Activated B cell treated with CpG ODN at 0.5 μM for 24 hours (primary cell): ENCODE results near the gene PMEPA1. TPM values are rescaled to one million over a fixed set of nuclear protein-coding genes. Genes with fewer than 3 reads are reported as not detected.

Experiments used
- ATAC-seq: fragments of 200-7000 bp; cut with Tn5 transposase; one replicate; pipeline ENCODE4 v1.10.0; 2021; ENCODE audit warnings: low read depth, mild to moderate bottlenecking, moderate library complexity
- CTCF ChIA-PET: fragments of 350-600 bp; sonication (Branson Sonifier 250); formaldehyde crosslinking; loops from one replicate; lab custom pipeline; 2021; ENCODE audit warnings: antibody characterized with exemption; lab: Charles Lee
- POLR2A ChIA-PET: fragments of 350-600 bp; sonication (Branson Sonifier 250); formaldehyde crosslinking; loops from one replicate; lab custom pipeline; 2021; ENCODE audit warnings: antibody characterized with exemption; lab: Charles Lee
- DNase-seq: peaks from one replicate; pipeline ENCODE4 v3.0.0; 2022
- H3K27ac Mint-ChIP-seq: one replicate; pipeline ENCODE4 v1.8.0; 2020; ENCODE audit warnings: mixed read lengths
- H3K27me3 Mint-ChIP-seq: one replicate; pipeline ENCODE4 v1.8.0; 2021; ENCODE audit warnings: mixed read lengths
- H3K36me3 Mint-ChIP-seq: one replicate; pipeline ENCODE4 v1.8.0; 2021; ENCODE audit warnings: low read depth, mixed read lengths
- H3K4me1 Mint-ChIP-seq: one replicate; pipeline ENCODE4 v1.8.0; 2021; ENCODE audit warnings: mixed read lengths
- H3K4me3 Mint-ChIP-seq: one replicate; pipeline ENCODE4 v1.8.0; 2020; ENCODE audit warnings: mild to moderate bottlenecking, mixed read lengths
- H3K9me3 Mint-ChIP-seq: one replicate; pipeline ENCODE4 v1.8.0; 2020; ENCODE audit warnings: mixed read lengths
- intact Hi-C: fragments of 100-400 bp; cut with micrococcal nuclease; formaldehyde crosslinking; loops from one replicate; pipeline ENCODE4 v1.15.1; 2024
- total RNA-seq: library from RNA; stranded (reverse); gene quantifications from 2 replicates; pipeline ENCODE4 v1.2.3, GENCODE V29; 2022
- TF ChIP-seq, protein P1 (sequence below): fragments of 200-600 bp; IDR thresholded peaks from one replicate; pipeline ENCODE4 v1.8.0; 2022; ENCODE audit warnings: antibody characterized with exemption, mild to moderate bottlenecking

The PMEPA1 gene
- total RNA-seq, 1 donor from 2014 or later = 34.8 TPM

DNA sequence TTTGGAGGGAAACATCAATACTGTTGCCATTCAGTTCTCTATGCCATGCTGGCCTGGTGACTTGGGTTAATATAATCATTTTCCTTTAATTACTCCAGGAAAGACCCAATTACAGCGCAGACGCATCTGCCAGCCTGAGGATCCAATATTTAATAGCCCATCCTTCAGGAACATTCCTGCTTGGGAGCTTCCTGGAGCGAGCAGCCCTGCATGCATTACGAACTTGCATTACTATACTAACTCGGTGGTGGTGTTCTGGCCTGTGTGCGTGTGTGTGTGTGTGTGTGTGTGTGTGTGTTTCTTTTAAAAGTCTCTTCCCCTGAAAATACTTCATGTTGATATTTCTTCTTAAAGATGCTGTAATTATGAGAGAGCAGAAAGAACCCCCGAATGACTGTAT, 26.5 kb downstream of the PMEPA1 start:
- ChIA-PET POLR2A (interaction anchor here (0.8 to 6.8 kb wide), 10 partner anchors 10 to 291 kb away, joined by 3 to 189 read pairs (median 11); partner anchors contain the start of genes PMEPA1, RBM38 and ZBP1), CTCF (interaction anchor here (1.3 to 5.1 kb wide), 6 partner anchors 9 to 60 kb away, joined by 3 to 64 read pairs (median 20); partner anchors contain the start of gene PMEPA1)
- intact Hi-C loops = no loop called here

DNA sequence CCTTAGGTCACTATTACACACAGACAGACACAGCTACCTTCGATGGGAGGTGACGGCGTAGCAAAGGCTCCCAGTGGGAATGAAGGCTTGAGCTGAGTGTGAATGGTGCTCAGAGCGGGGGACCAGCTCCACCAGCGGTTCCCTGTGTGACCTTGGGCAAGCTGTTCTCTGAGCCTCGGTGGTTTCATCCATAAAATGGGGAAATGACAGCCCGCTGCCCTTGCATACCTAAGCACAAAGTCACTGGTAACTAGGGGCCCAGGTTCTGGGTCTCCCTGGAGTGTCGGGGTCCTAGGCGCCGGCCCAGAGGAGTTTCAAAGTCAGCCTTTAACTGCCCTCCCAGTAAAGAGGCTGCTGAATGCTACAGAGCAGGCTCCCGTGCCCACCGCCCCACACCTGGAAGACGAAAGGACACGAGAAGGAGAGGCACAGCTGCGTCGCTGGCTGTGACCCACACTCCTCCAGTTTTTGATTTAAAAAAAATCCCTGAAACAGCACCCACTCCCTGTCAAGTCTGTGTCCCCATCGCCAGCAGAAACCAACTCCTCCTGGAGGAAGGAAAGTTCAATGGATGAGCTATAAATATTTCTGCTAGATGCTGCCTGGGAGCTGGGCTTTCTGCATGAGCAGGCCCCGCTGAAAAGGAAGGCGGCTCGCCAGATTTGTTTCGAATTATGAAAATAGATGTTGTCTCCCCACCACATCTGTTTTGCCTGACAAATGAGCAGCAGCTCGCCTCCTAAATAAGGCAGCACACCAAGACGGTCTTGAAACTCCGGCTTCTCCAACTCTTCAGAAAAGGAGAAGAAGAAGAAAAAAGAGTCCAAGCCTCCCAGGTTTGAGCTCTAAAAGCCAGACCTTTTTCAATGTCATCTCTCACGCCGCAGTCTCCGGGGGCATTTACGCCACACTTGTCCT, 27.4 kb downstream of the PMEPA1 start:
- peak; percentile 14 for ATAC-seq
- Mint-ChIP-seq H3K4me3 (peak overlapping the region; percentile 80), H3K27me3 (no peaks in the 10 kb centered on the region), H3K27ac (peak overlapping the region; percentile 94), H3K36me3 (peaks cover 6% of the 10 kb centered on the region), H3K9me3 (no peaks in the 10 kb centered on the region), H3K4me1 (peaks cover 100% of the 10 kb centered on the region)
- ChIA-PET CTCF (interaction anchor here (1.3 to 5.1 kb wide), 8 partner anchors 10 to 500 kb away, joined by 3 to 64 read pairs (median 20); partner anchors contain the start of genes PMEPA1 and ZBP1), POLR2A (interaction anchor here (0.6 to 6.8 kb wide), 16 partner anchors 9 to 294 kb away, joined by 3 to 189 read pairs (median 4); partner anchors contain the start of genes PMEPA1, RBM38 and ZBP1)
- intact Hi-C loops = no loop called here
- no peak for DNase-seq
- TF ChIP-seq, protein P1, sequence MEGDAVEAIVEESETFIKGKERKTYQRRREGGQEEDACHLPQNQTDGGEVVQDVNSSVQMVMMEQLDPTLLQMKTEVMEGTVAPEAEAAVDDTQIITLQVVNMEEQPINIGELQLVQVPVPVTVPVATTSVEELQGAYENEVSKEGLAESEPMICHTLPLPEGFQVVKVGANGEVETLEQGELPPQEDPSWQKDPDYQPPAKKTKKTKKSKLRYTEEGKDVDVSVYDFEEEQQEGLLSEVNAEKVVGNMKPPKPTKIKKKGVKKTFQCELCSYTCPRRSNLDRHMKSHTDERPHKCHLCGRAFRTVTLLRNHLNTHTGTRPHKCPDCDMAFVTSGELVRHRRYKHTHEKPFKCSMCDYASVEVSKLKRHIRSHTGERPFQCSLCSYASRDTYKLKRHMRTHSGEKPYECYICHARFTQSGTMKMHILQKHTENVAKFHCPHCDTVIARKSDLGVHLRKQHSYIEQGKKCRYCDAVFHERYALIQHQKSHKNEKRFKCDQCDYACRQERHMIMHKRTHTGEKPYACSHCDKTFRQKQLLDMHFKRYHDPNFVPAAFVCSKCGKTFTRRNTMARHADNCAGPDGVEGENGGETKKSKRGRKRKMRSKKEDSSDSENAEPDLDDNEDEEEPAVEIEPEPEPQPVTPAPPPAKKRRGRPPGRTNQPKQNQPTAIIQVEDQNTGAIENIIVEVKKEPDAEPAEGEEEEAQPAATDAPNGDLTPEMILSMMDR = no peak

More for the DNA sequence above, 26.5 kb downstream of the PMEPA1 start:
- DNase-seq (no peak), ATAC-seq (no peak)
- H3K9me3 Mint-ChIP-seq = no peaks in the 10 kb centered on the region
- peaks cover 6% of the 10 kb centered on the region for H3K36me3 Mint-ChIP-seq
- TF ChIP-seq, protein P1 = no peak
- H3K27ac Mint-ChIP-seq = peak overlapping the region; percentile 94
- peak overlapping the region; percentile 80 for H3K4me3 Mint-ChIP-seq
- H3K4me1 Mint-ChIP-seq = peaks cover 100% of the 10 kb centered on the region
- H3K27me3 Mint-ChIP-seq = no peaks in the 10 kb centered on the region

- CTCF ChIA-PET = interaction anchor here (0.8 to 5.1 kb wide), 14 partner anchors 12 to 501 kb away, joined by 3 to 64 read pairs (median 9); partner anchors contain the start of genes PMEPA1 and ZBP1
- Mint-ChIP-seq H3K4me3 (peak overlapping the region; percentile 80), H3K27me3 (no peaks in the 10 kb centered on the region), H3K9me3 (no peaks in the 10 kb centered on the region), H3K4me1 (peaks cover 100% of the 10 kb centered on the region), H3K36me3 (no peaks in the 10 kb centered on the region), H3K27ac (peak overlapping the region; percentile 94)
- TF ChIP-seq, protein P1 = no peak
- intact Hi-C loops = loop anchor here (1.0 to 2.0 kb wide), 13 partner anchors 9 to 498 kb away; partner anchors contain the start of genes PMEPA1 and RBM38
- ATAC-seq (peak; percentile 56), DNase-seq (peak; percentile 59)
- POLR2A ChIA-PET = interaction anchor here (0.7 to 6.8 kb wide), 18 partner anchors 12 to 1441 kb away, joined by 3 to 189 read pairs (median 5); partner anchors contain the start of genes PMEPA1, RBM38 and ZBP1
Measured at GRCh38 chr20:57680934-57681914, 28.6 kb downstream of the PMEPA1 start.

GRCh38 chr20:57680131-57680716, 29.6 kb downstream of the PMEPA1 start:
- intact Hi-C loops = loop anchor here (1.0 to 2.0 kb wide), 11 partner anchors 8 to 499 kb away; partner anchors contain the start of genes PMEPA1 and RBM38
- peak overlapping the region; percentile 94 for H3K27ac Mint-ChIP-seq
- TF ChIP-seq, protein P1 = no peak
- no peaks in the 10 kb centered on the region for H3K27me3 Mint-ChIP-seq
- peak; percentile 72 for ATAC-seq
- ChIA-PET CTCF (interaction anchor here (0.8 to 5.1 kb wide), 13 partner anchors 19 to 406 kb away, joined by 3 to 64 read pairs (median 7); partner anchors contain the start of genes PMEPA1 and ZBP1), POLR2A (interaction anchor here (0.5 to 6.8 kb wide), 17 partner anchors 13 to 1442 kb away, joined by 3 to 189 read pairs (median 6); partner anchors contain the start of genes ATP5F1E, PMEPA1, RBM38 and ZBP1)
- no peaks in the 10 kb centered on the region for H3K9me3 Mint-ChIP-seq
- peaks cover 2% of the 10 kb centered on the region for H3K36me3 Mint-ChIP-seq
- peaks cover 100% of the 10 kb centered on the region for H3K4me1 Mint-ChIP-seq
- H3K4me3 Mint-ChIP-seq = peak overlapping the region; percentile 80
- peak; percentile 64 for DNase-seq
